Measurements from ENCODE around the gene TYSND1. TPM values are rescaled to one million over a fixed set of nuclear protein-coding genes. Genes with fewer than 3 reads are reported as not detected.

The TYSND1 gene
- total RNA-seq, 1 donor from 2014 or later, result 6.7 TPM

GRCh38 chr10:70142555-70142954 is 3.9 kb downstream of the TYSND1 start:
- Mint-ChIP-seq H3K9me3 (ENCODE audit: unreplicated experiment) (no peaks in the 10 kb centered on the region), H3K36me3 (ENCODE audit: low read depth, unreplicated experiment) (peaks cover 10% of the 10 kb centered on the region), H3K27me3 (ENCODE audit: unreplicated experiment) (peaks cover 11% of the 10 kb centered on the region), H3K27ac (ENCODE audit: unreplicated experiment) (no peak overlapping the region), H3K4me3 (ENCODE audit: unreplicated experiment) (no peak overlapping the region), H3K4me1 (ENCODE audit: unreplicated experiment) (peaks cover 6% of the 10 kb centered on the region)
- TF ChIP-seq, protein P1, sequence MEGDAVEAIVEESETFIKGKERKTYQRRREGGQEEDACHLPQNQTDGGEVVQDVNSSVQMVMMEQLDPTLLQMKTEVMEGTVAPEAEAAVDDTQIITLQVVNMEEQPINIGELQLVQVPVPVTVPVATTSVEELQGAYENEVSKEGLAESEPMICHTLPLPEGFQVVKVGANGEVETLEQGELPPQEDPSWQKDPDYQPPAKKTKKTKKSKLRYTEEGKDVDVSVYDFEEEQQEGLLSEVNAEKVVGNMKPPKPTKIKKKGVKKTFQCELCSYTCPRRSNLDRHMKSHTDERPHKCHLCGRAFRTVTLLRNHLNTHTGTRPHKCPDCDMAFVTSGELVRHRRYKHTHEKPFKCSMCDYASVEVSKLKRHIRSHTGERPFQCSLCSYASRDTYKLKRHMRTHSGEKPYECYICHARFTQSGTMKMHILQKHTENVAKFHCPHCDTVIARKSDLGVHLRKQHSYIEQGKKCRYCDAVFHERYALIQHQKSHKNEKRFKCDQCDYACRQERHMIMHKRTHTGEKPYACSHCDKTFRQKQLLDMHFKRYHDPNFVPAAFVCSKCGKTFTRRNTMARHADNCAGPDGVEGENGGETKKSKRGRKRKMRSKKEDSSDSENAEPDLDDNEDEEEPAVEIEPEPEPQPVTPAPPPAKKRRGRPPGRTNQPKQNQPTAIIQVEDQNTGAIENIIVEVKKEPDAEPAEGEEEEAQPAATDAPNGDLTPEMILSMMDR (IDR thresholded peaks at IDR 0.05; ENCODE audit: unreplicated experiment), result no peak
- DNase-seq (ENCODE audit: low spot score), result no peak

DNA sequence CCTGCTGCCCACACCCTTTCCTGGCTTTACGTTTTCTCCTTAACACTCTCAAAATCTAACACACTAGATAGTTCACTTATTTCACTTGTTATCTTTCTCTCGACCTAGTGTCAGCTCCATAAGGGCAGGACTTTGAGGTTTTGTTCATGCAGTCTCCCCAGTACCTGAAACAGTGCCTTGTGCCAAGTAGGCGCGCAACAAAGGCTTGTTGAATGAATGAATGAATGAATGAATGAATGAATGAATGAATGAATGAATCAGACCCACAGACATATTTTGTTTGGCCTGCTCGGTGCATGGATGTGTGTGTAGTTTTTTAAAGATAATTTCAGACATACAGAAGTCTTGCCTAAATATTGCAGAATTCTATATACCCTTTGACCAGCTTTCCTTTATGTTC is 6.2 kb downstream of the TYSND1 start:
- TF ChIP-seq, protein P1 (IDR thresholded peaks at IDR 0.05; ENCODE audit: unreplicated experiment), result no peak
- Mint-ChIP-seq H3K4me1 (ENCODE audit: unreplicated experiment) (peaks cover 6% of the 10 kb centered on the region), H3K27me3 (ENCODE audit: unreplicated experiment) (peaks cover 9% of the 10 kb centered on the region), H3K9me3 (ENCODE audit: unreplicated experiment) (no peaks in the 10 kb centered on the region), H3K27ac (ENCODE audit: unreplicated experiment) (no peak overlapping the region), H3K4me3 (ENCODE audit: unreplicated experiment) (no peak overlapping the region), H3K36me3 (ENCODE audit: low read depth, unreplicated experiment) (peaks cover 14% of the 10 kb centered on the region)
- no peak for DNase-seq (ENCODE audit: low spot score)

- TF ChIP-seq, protein P1 (IDR thresholded peaks at IDR 0.05; ENCODE audit: unreplicated experiment), result no peak
- Mint-ChIP-seq H3K36me3 (ENCODE audit: low read depth, unreplicated experiment) (peaks cover 14% of the 10 kb centered on the region), H3K27me3 (ENCODE audit: unreplicated experiment) (peaks cover 9% of the 10 kb centered on the region), H3K4me3 (ENCODE audit: unreplicated experiment) (no peak overlapping the region), H3K27ac (ENCODE audit: unreplicated experiment) (no peak overlapping the region), H3K4me1 (ENCODE audit: unreplicated experiment) (peaks cover 6% of the 10 kb centered on the region), H3K9me3 (ENCODE audit: unreplicated experiment) (no peaks in the 10 kb centered on the region)
- no peak for DNase-seq (ENCODE audit: low spot score)
These were observed 6.6 kb downstream of the TYSND1 start for GRCh38 chr10:70139997-70140250.

- H3K4me1 Mint-ChIP-seq (ENCODE audit: unreplicated experiment), result peaks cover 2% of the 10 kb centered on the region
- no peak for DNase-seq (ENCODE audit: low spot score)
- peaks cover 14% of the 10 kb centered on the region for H3K36me3 Mint-ChIP-seq (ENCODE audit: low read depth, unreplicated experiment)
- H3K9me3 Mint-ChIP-seq (ENCODE audit: unreplicated experiment), result no peaks in the 10 kb centered on the region
- peaks cover 9% of the 10 kb centered on the region for H3K27me3 Mint-ChIP-seq (ENCODE audit: unreplicated experiment)
- no peak overlapping the region for H3K27ac Mint-ChIP-seq (ENCODE audit: unreplicated experiment)
- TF ChIP-seq, protein P1 (IDR thresholded peaks at IDR 0.05; ENCODE audit: unreplicated experiment), result no peak
- no peak overlapping the region for H3K4me3 Mint-ChIP-seq (ENCODE audit: unreplicated experiment)
These were observed 7.1 kb downstream of the TYSND1 start for GRCh38 chr10:70139151-70139996.
